IMR-90 (cell line): ENCODE data around the gene SPPL2A. TPM values are rescaled to one million over a fixed set of nuclear protein-coding genes. Genes with fewer than 3 reads are reported as not detected.

Experiments used
- ATAC-seq: fragments of 200-7000 bp; cut with Tn5 transposase; 2 replicates; pipeline ENCODE4 v1.9.1; 2020; ENCODE audit warnings: low read depth, mild to moderate bottlenecking, moderate library complexity
- BruUV-seq: library from RNA; stranded (reverse); fragments of 400-500 nt; replicated peaks from 2 replicates; lab custom pipeline; 2021; lab: Mats Ljungman, UMichigan
- CTCF ChIA-PET: fragments of 300-600 bp; formaldehyde crosslinking; extraction: SDS; loops from one replicate; lab custom pipeline; 2021; ENCODE audit warnings: antibody characterized with exemption; lab: Yijun Ruan, JAX
- POLR2A ChIA-PET: fragments of 300-600 bp; sonication (Branson Sonifier 250); formaldehyde crosslinking; loops from one replicate; lab custom pipeline; 2022; ENCODE audit warnings: antibody characterized with exemption; ENCODE audit not compliant: unreplicated experiment; lab: Charles Lee
- DNase-seq: peaks from one replicate; pipeline ENCODE4 v3.0.0; 2013
- H2AFZ ChIP-seq: replicated peaks from 2 replicates; pipeline ENCODE3; 2013; ENCODE audit warnings: low read length, mild to moderate bottlenecking; ENCODE audit not compliant: poor library complexity
- H2AK5ac ChIP-seq: 2 replicates; pipeline ENCODE4 v1.6.1; 2013; ENCODE audit warnings: low read depth, low read length, inconsistent platforms
- H2AK9ac ChIP-seq: replicated peaks from 2 replicates; pipeline ENCODE3; 2013; ENCODE audit warnings: mild to moderate bottlenecking, low read depth, low read length, moderate library complexity; ENCODE audit not compliant: poor library complexity
- H2BK120ac ChIP-seq: 2 replicates; pipeline ENCODE4 v1.6.1; 2013; ENCODE audit warnings: low read depth, low read length, inconsistent platforms
- H2BK15ac ChIP-seq: 3 replicates; pipeline ENCODE4 v1.6.1; 2013; ENCODE audit warnings: low read depth, low read length, inconsistent platforms
- H2BK20ac ChIP-seq: 2 replicates; pipeline ENCODE4 v1.6.1; 2013; ENCODE audit warnings: low read depth, mild to moderate bottlenecking, inconsistent platforms, low read length, moderate library complexity
- H2BK5ac ChIP-seq: 2 replicates; pipeline ENCODE4 v1.6.1; 2013; ENCODE audit warnings: mild to moderate bottlenecking, low read depth, low read length, inconsistent platforms; ENCODE audit not compliant: poor library complexity, severe bottlenecking
- H3K14ac ChIP-seq: replicated peaks from 2 replicates; pipeline ENCODE4 v1.6.1; 2013; ENCODE audit warnings: low read depth, low read length, inconsistent platforms
- H3K18ac ChIP-seq: 2 replicates; pipeline ENCODE4 v1.6.1; 2013; ENCODE audit warnings: low read depth, low read length, control low read depth
- H3K23ac ChIP-seq: 2 replicates; pipeline ENCODE4 v1.6.1; 2013; ENCODE audit warnings: low read depth, low read length, inconsistent platforms
- H3K27ac ChIP-seq: 2 replicates; pipeline ENCODE4 v1.5.1; 2013; ENCODE audit warnings: mild to moderate bottlenecking, control low read depth, low read length; ENCODE audit not compliant: insufficient read depth
- H3K27me3 ChIP-seq: 2 replicates; pipeline ENCODE4 v1.6.1; 2013; ENCODE audit warnings: low read length; ENCODE audit not compliant: control insufficient read depth, insufficient read depth
- H3K36me3 ChIP-seq: 2 replicates; pipeline ENCODE4 v1.6.1; 2013; ENCODE audit warnings: low read length, mixed read lengths; ENCODE audit not compliant: control insufficient read depth, insufficient read depth
- H3K4ac ChIP-seq: 2 replicates; pipeline ENCODE4 v1.6.1; 2013; ENCODE audit warnings: low read depth, low read length, inconsistent platforms
- H3K4me1 ChIP-seq: 2 replicates; pipeline ENCODE4 v1.6.1; 2013; ENCODE audit warnings: low read length, mixed read lengths; ENCODE audit not compliant: control insufficient read depth, insufficient read depth
- H3K4me2 ChIP-seq: 2 replicates; pipeline ENCODE4 v1.6.1; 2013; ENCODE audit warnings: low read depth, mild to moderate bottlenecking, control low read depth, low read length, moderate library complexity
- H3K4me3 ChIP-seq: 2 replicates; pipeline ENCODE4 v1.5.1; 2013; ENCODE audit warnings: low read depth, mild to moderate bottlenecking, control low read depth, low read length, moderate library complexity; ENCODE audit not compliant: insufficient read depth
- H3K56ac ChIP-seq: 2 replicates; pipeline ENCODE4 v1.6.1; 2013; ENCODE audit warnings: low read length, inconsistent platforms; ENCODE audit not compliant: insufficient read depth; ENCODE audit errors: extremely low read depth
- H3K79me1 ChIP-seq, 2 experiments: 2 replicates each; pipeline ENCODE4 v1.6.1; 2013; ENCODE audit warnings: low read length in 2 of 2, inconsistent platforms in 1 of 2, low read depth in 1 of 2
- H3K9ac ChIP-seq: 2 replicates; pipeline ENCODE4 v1.6.1; 2013; ENCODE audit warnings: low read depth, low read length, control low read depth
- H3K9me1 ChIP-seq: 2 replicates; pipeline ENCODE4 v1.6.1; 2013; ENCODE audit warnings: low read length, inconsistent platforms; ENCODE audit not compliant: insufficient read depth
- H3K9me3 ChIP-seq: 2 replicates; pipeline ENCODE4 v1.6.1; 2013; ENCODE audit warnings: low read length; ENCODE audit not compliant: control insufficient read depth, insufficient read depth
- H4K20me1 ChIP-seq: 2 replicates; pipeline ENCODE4 v1.6.1; 2013; ENCODE audit warnings: low read length, inconsistent platforms; ENCODE audit not compliant: insufficient read depth
- H4K5ac ChIP-seq: 2 replicates; pipeline ENCODE4 v1.6.1; 2013; ENCODE audit warnings: mild to moderate bottlenecking, low read depth, low read length, control low read depth
- H4K8ac ChIP-seq, 2 experiments: 2 replicates each; pipeline ENCODE4 v1.6.1; 2013; ENCODE audit warnings: low read depth in 2 of 2, low read length in 2 of 2, control low read depth in 1 of 2, inconsistent platforms in 1 of 2
- H4K91ac ChIP-seq: 2 replicates; pipeline ENCODE4 v1.6.1; 2013; ENCODE audit warnings: low read depth, low read length, inconsistent platforms; ENCODE audit not compliant: insufficient read depth
- BHLHE40 ChIP-seq: fragments of 150-350 bp; IDR thresholded peaks from 2 replicates; pipeline ENCODE4 v1.6.1; 2016; ENCODE audit warnings: mild to moderate bottlenecking, low read depth, low read length
- CEBPB ChIP-seq: IDR thresholded peaks from 2 replicates; pipeline ENCODE4 v1.6.1; 2012; ENCODE audit warnings: low read depth, low read length, improper control_type of control experiment
- CHD1 ChIP-seq: IDR thresholded peaks from 2 replicates; pipeline ENCODE4 v1.6.1; 2012; ENCODE audit warnings: low read depth, low read length, improper control_type of control experiment
- ELK1 ChIP-seq: fragments of 150-350 bp; IDR thresholded peaks from 2 replicates; pipeline ENCODE4 v1.6.1; 2016; ENCODE audit warnings: low read depth, mild to moderate bottlenecking, low read length, moderate library complexity, borderline replicate concordance
- FOS ChIP-seq: fragments of 150-350 bp; IDR thresholded peaks from 2 replicates; pipeline ENCODE4 v1.6.1; 2016; ENCODE audit warnings: low read depth, low read length
- MAFK ChIP-seq: IDR thresholded peaks from 2 replicates; pipeline ENCODE4 v1.6.1; 2012; ENCODE audit warnings: low read depth, low read length, improper control_type of control experiment
- MAZ ChIP-seq: IDR thresholded peaks from 2 replicates; pipeline ENCODE4 v1.6.1; 2012; ENCODE audit warnings: low read depth, mild to moderate bottlenecking, low read length, improper control_type of control experiment, moderate library complexity, borderline replicate concordance
- MXI1 ChIP-seq: IDR thresholded peaks from 2 replicates; pipeline ENCODE4 v1.6.1; 2012; ENCODE audit warnings: low read depth, mild to moderate bottlenecking, low read length, moderate library complexity, borderline replicate concordance
- NFE2L2 ChIP-seq: fragments of 150-350 bp; IDR thresholded peaks from 2 replicates; pipeline ENCODE4 v1.6.1; 2016; ENCODE audit warnings: low read depth, mild to moderate bottlenecking, low read length
- POLR2A ChIP-seq: IDR thresholded peaks from 2 replicates; pipeline ENCODE4 v1.6.1; 2012; ENCODE audit warnings: mild to moderate bottlenecking, low read depth, low read length
- RAD21 ChIP-seq: IDR thresholded peaks from 2 replicates; pipeline ENCODE4 v1.6.1; 2012; ENCODE audit warnings: low read length, improper control_type of control experiment
- RCOR1 ChIP-seq: IDR thresholded peaks from 2 replicates; pipeline ENCODE4 v1.6.1; 2012; ENCODE audit warnings: mild to moderate bottlenecking, low read length, improper control_type of control experiment; ENCODE audit not compliant: insufficient replicate concordance
- RFX5 ChIP-seq: IDR thresholded peaks from 2 replicates; pipeline ENCODE4 v1.8.0; 2012; ENCODE audit warnings: low read depth, mild to moderate bottlenecking, low read length, moderate library complexity
- SMC3 ChIP-seq: fragments of 150-350 bp; IDR thresholded peaks from 2 replicates; pipeline ENCODE4 v1.6.1; 2016; ENCODE audit warnings: low read depth, mild to moderate bottlenecking, antibody characterized with exemption, low read length, moderate library complexity
- USF2 ChIP-seq: fragments of 150-350 bp; IDR thresholded peaks from 2 replicates; pipeline ENCODE4 v1.6.1; 2017; ENCODE audit warnings: mild to moderate bottlenecking, antibody characterized with exemption, low read length, low read depth
- WGBS, 2 experiments: methylation state at CpG; one replicate each; pipeline versions ENCODE4 v1.1.5 to v1.1.7; 2013; ENCODE audit warnings: missing lambda C conversion rate in 2 of 2; ENCODE audit not compliant: insufficient read length in 1 of 2; ENCODE audit errors: extremely low coverage in 2 of 2; 5-methylcytosine and 5-hydroxymethylcytosine counted together
- dilution Hi-C: fragments of 300-500 bp; cut with HindIII; formaldehyde crosslinking; loops from one replicate; pipeline ENCODE4 v1.14.3; 2018; ENCODE audit warnings: low sequenced_read_pairs; ENCODE audit not compliant: unreplicated experiment
- in situ Hi-C: fragments of 300-500 bp; cut with MboI; formaldehyde crosslinking; loops from 3 replicates; pipeline ENCODE4 v1.14.3; 2019; ENCODE audit warnings: low sequenced_read_pairs, inconsistent platforms, mixed read lengths
- intact Hi-C: fragments of 100-400 bp; cut with micrococcal nuclease; formaldehyde crosslinking; loops from 2 replicates; pipeline ENCODE4 v1.10.0; 2022
- polyA plus RNA-seq, 3 experiments: library from polyadenylated mRNA; depleted of rRNA; stranded (reverse); fragments of >200 nt; gene quantifications; 2 replicates each; pipeline ENCODE4 v1.2.3, GENCODE V29; 2012; ENCODE audit warnings: low replicate concordance in 1 of 3
- total RNA-seq: library from RNA; depleted of rRNA; stranded (reverse); fragments of >200 nt; gene quantifications from 2 replicates; pipeline ENCODE4 v1.2.3, GENCODE V29; 2012
- TF ChIP-seq, protein P1 (sequence below): conservative IDR thresholded peaks from 2 replicates; pipeline ENCODE4 v1.5.1; 2012; ENCODE audit warnings: mild to moderate bottlenecking, low read depth, low read length, improper control_type of control experiment

The SPPL2A gene
- total and polyA plus RNA-seq, 2 of the 4 experiments (the other 2 are of a cell fraction) = 29.2 to 53.8 TPM

- Histone ChIP-seq H2AFZ (no peak overlapping the region), H4K8ac (peak overlapping the region in 1 of 2 experiments; percentile 25; a peak in 1 of 4 replicates), H3K27ac (peak overlapping the region; percentile 28; the same call in 1 of the 2 replicates), H2BK15ac (no peak overlapping the region), H2AK5ac (no peak overlapping the region), H3K36me3 (peaks cover 1% of the 10 kb centered on the region; the same call in 1 of the 2 replicates), H3K9me3 (no peaks in the 10 kb centered on the region), H3K4me2 (no peak overlapping the region), H4K20me1 (0 out of 2 replicates have a peak, but pooled peaks cover 3% of the 10 kb centered on the region), H3K9ac (no peak overlapping the region), H3K27me3 (no peaks in the 10 kb centered on the region), H3K79me1 (peaks cover 6 to 29% of the 10 kb centered on the region in 2 experiments; a peak in 3 of 4 replicates), H3K9me1 (no peaks in the 10 kb centered on the region), H3K56ac (no peak overlapping the region), H3K4ac (no peak overlapping the region), H2BK120ac (peak overlapping the region; percentile 57), H2BK5ac (peak overlapping the region; percentile 80), H3K18ac (no peak overlapping the region), H3K23ac (no peak overlapping the region), H2BK20ac (peak overlapping the region; percentile 8; the same call in 1 of the 2 replicates), H3K14ac (no peak overlapping the region), H3K4me3 (no peak overlapping the region), H2AK9ac (no peak overlapping the region), H3K4me1 (no peaks in the 10 kb centered on the region; the same call in 1 of the 2 replicates), H4K5ac (no peak overlapping the region), H4K91ac (no peak overlapping the region)
- ChIA-PET POLR2A (no interaction called here), CTCF (no interaction called here)
- TF ChIP-seq NFE2L2 (no peak), BHLHE40 (no peak), SMC3 (no peak), CEBPB (no peak), RCOR1 (no peak), CHD1 (no peak), POLR2A (no peak), FOS (no peak), RAD21 (no peak), ELK1 (no peak), MAFK (no peak), MAZ (no peak), USF2 (no peak), MXI1 (no peak), RFX5 (no peak)
- TF ChIP-seq, protein P1, sequence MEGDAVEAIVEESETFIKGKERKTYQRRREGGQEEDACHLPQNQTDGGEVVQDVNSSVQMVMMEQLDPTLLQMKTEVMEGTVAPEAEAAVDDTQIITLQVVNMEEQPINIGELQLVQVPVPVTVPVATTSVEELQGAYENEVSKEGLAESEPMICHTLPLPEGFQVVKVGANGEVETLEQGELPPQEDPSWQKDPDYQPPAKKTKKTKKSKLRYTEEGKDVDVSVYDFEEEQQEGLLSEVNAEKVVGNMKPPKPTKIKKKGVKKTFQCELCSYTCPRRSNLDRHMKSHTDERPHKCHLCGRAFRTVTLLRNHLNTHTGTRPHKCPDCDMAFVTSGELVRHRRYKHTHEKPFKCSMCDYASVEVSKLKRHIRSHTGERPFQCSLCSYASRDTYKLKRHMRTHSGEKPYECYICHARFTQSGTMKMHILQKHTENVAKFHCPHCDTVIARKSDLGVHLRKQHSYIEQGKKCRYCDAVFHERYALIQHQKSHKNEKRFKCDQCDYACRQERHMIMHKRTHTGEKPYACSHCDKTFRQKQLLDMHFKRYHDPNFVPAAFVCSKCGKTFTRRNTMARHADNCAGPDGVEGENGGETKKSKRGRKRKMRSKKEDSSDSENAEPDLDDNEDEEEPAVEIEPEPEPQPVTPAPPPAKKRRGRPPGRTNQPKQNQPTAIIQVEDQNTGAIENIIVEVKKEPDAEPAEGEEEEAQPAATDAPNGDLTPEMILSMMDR = no peak
- ATAC-seq (peak; percentile 50), DNase-seq (no peak)
- in situ Hi-C loops (no loop called here), dilution Hi-C loops (no loop called here), intact Hi-C loops (loop anchor here (5.0 kb wide), 1 partner anchor 130 kb away; no protein-coding TSS in a partner anchor)
- no CpG with 5 or more reads among the region's 2 CpGs for WGBS, 2 experiments
- no TSS peak for BruUV-seq
These were observed 18.0 kb downstream of the SPPL2A start for GRCh38 chr15:50747523-50747922.
